ENCODE data around the gene NDUFA5.
"Not testable (repeated sequence)": the region's sequence is repeated elsewhere in the genome, so short reads cannot be mapped to it uniquely, and the experiment has no call there.

NDUFA5 gene

DNA sequence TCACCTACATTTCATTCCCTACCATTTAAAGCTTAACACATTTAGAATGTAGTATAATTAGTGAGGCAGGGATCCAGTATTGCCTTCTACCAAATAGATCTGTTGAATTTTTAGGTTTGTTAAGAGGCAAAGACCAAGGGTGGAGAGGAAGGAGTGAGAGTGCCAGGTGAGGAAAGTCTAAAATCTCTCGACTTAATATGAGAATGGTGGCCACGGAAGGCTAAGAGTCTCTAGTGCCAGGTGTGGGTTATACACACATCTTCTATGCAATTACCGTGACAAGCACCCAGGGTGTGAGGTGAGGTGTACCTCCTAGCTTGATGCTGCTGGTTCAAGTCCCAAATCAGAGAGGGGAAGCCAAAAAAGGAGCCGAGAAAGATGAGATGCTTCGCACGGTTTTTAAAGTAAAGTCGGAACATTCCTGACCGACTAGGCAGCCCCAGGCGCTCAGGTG, 23.7 kb downstream of the NDUFA5 start:
- no peak for DNase-seq (ENCODE audit: low read depth)
- peak overlapping the region; percentile 76 for H3K4me3 ChIP-seq (ENCODE audit: low read length)
- TF ChIP-seq, protein P1, sequence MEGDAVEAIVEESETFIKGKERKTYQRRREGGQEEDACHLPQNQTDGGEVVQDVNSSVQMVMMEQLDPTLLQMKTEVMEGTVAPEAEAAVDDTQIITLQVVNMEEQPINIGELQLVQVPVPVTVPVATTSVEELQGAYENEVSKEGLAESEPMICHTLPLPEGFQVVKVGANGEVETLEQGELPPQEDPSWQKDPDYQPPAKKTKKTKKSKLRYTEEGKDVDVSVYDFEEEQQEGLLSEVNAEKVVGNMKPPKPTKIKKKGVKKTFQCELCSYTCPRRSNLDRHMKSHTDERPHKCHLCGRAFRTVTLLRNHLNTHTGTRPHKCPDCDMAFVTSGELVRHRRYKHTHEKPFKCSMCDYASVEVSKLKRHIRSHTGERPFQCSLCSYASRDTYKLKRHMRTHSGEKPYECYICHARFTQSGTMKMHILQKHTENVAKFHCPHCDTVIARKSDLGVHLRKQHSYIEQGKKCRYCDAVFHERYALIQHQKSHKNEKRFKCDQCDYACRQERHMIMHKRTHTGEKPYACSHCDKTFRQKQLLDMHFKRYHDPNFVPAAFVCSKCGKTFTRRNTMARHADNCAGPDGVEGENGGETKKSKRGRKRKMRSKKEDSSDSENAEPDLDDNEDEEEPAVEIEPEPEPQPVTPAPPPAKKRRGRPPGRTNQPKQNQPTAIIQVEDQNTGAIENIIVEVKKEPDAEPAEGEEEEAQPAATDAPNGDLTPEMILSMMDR (conservative IDR thresholded peaks at IDR 0.05; ENCODE audit: low read length) = no peak

DNA sequence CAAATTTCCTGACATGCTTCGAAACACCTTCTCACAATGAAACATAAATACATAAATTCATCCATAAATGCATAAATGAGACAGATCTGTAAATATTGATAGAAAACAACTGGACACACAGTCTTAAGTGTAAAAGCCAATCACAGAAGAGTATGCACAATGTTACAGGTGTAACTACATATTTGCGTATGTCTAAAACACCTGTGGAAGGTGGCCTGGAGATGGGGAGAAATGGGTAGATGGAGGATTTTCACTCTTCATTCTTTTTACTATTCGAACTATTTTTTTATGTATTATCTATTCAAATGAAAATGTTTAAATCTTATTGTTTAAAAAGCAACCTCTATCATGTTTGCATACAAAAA, 24.1 kb downstream of the NDUFA5 start:
- TF ChIP-seq, protein P1 (conservative IDR thresholded peaks at IDR 0.05; ENCODE audit: low read length) = no peak
- H3K4me3 ChIP-seq (ENCODE audit: low read length) = no peak overlapping the region
- no peak for DNase-seq (ENCODE audit: low read depth)

DNA sequence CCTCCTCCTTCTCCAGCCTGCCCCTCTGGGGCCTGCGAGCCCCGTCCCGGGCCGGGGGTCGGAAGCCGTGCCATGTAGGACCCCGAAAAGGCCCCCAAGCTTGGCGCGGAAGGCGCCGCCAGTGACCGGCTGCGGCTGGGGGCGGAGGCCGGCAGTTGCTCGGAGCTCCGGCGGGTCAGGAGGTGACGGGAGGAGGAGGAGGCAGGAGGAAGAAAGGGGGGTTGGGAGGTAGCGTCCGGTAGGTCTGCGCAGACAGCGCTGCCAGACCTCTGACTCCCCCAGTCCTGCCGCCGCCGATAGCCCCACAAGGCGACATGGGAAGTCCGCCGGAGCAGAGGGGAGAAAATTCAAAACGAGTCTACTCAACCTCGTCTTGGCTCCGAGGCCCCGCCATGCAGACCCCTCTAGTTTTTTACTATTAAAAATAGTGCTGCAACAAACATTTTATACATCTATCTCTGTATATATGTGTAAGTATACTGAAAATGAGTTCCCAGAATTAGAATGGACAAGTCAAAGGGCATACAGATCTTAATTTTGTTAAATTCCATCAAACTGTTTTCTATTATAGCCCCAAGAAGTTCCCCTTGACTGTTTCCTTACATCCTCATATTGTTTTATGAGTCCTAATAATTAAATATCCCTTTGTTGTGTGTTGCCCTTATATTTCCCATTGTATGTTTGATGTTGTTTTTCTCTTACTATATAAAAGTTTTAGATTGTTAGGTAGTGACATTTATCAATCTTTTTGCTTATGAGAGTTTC, 24.6 kb downstream of the NDUFA5 start:
- peak overlapping the region; percentile 45 for H3K4me3 ChIP-seq (ENCODE audit: low read length)
- DNase-seq (ENCODE audit: low read depth) = not testable (repeated sequence)

DNA sequence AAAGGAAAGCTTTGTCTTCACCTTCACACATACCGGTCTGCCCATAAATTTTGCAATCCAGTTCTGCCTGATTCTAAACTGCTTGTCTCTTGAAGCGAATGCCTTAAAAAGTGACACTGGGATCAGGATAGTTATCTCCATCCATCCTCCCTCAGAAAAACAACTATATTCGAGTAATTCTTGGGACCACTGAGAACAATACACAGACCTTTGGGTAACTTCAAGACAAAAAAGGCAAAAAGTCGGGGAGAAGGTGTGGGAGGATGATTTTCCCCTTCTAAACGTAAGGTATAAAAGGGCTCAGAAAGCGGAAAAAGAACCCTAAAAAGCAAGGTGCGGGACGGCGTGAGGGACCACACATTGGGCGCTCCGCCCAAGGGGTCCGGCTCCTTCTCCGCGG, 25.3 kb downstream of the NDUFA5 start:
- H3K4me3 ChIP-seq (ENCODE audit: low read length); DNase-seq (ENCODE audit: low read depth): not testable (repeated sequence)

DNA sequence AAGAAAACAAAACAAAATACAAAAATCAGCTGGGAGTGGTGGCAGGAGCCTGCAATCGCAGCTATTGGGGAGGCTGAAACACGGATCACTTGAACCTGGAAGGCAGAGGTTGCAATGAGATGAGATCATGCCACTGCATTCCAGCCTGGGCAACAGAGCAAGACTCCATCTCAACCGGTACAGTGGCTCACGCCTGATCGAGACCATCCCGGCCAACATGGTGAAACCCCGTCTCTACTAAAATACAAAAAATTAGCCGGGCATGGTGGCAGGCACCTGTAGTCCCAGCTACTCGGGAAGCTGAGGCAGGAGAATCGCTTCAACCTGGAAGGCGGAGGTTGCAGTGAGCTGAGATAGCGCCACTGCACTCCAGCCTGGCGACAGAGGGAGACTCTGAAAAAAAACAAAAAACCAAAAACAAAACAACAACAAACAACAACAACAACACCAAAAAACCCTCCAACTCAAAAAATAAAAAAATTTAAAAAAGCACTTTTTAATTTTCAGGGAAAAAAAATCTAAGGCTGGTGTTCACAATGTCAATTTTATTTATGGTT, 27.5 kb downstream of the NDUFA5 start:
- not testable (repeated sequence) for DNase-seq (ENCODE audit: low read depth); H3K4me3 ChIP-seq (ENCODE audit: low read length)

DNA sequence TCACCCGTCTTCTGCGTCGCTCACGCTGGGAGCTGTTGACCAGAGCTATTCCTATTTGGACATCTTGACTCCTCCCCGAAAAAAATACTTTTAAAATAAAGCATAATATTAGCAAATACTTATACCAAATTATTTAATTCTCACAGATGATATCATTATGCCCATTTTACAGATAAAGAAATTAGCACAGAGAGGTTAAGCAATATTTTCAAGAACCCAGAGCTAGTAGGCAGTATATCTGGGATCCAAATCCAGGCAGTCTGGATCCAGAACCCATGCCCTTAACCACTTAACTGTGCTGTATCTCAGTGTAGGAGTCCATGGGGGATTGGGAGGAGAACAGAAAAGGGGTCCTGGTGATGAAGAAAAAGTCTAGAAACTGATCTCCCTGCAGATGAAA, 29.4 kb downstream of the NDUFA5 start:
- TF ChIP-seq, protein P1 (conservative IDR thresholded peaks at IDR 0.05; ENCODE audit: low read length) = no peak
- no peak overlapping the region for H3K4me3 ChIP-seq (ENCODE audit: low read length)
- no peak for DNase-seq (ENCODE audit: low read depth)

DNA sequence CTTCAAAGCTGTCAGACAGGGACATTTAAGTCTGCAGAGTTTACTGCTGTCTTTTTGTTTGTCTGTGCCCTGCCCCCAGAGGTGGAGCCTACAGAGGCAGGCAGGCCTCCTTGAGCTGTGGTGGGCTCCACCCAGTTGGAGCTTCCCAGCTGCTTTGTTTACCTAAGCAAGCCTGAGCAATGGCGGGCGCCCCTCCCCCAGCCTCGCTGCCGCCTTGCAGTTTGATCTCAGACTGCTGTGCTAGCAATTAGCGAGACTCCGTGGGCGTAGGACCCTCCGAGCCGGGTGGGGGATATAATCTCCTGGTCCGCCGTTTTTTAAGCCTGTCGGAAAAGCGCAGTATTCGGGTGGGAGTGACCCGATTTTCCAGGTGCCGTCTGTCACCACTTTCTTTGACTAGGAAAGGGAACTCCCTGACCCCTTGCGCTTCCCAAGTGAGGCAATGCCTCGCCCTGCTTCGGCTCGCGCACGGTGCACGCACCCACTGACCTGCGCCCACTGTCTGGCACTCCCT, 29.8 kb downstream of the NDUFA5 start:
- H3K4me3 ChIP-seq (ENCODE audit: low read length); DNase-seq (ENCODE audit: low read depth): not testable (repeated sequence)

DNA sequence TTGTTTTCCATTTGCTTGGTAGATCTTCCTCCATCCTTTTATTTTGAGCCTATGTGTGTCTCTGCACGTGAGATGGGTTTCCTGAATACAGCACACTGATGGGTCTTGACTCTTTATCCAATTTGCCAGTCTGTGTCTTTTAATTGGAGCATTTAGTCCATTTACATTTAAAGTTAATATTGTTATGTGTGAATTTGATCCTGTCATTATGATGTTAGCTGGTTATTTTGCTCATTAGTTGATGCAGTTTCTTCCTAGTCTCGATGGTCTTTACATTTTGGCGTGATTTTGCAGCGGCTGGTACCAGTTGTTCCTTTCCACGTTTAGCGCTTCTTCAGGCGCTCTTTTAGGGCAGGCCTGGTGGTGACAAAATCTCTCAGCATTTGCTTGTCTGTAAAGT, 31.1 kb downstream of the NDUFA5 start:
- DNase-seq (ENCODE audit: low read depth) = not testable (repeated sequence)

DNA sequence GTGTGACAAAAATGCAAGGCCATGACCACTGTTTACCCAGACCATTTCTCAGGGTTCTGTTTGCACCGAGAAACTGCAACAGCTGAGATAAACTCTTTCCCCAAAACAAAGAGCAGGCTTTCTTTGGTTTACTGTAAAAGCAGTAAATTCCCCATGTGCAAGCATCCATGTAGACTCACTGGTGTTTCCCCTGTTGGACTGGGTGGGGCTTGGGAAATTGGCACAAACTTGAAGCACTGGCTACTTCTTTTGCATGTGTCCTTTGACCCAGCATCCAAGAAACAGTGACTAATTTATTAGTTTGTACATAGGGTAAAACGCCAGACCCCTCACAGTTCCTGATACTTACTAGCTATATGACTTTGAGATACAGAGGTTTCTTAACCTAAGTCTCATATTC, 35.6 kb downstream of the NDUFA5 start:
- TF ChIP-seq, protein P1 (conservative IDR thresholded peaks at IDR 0.05; ENCODE audit: low read length) = no peak
- H3K4me3 ChIP-seq (ENCODE audit: low read length) = no peak overlapping the region
- no peak for DNase-seq (ENCODE audit: low read depth)

More for the DNA sequence above, 31.1 kb downstream of the NDUFA5 start:
- not testable (repeated sequence) for H3K4me3 ChIP-seq (ENCODE audit: low read length)

DNA sequence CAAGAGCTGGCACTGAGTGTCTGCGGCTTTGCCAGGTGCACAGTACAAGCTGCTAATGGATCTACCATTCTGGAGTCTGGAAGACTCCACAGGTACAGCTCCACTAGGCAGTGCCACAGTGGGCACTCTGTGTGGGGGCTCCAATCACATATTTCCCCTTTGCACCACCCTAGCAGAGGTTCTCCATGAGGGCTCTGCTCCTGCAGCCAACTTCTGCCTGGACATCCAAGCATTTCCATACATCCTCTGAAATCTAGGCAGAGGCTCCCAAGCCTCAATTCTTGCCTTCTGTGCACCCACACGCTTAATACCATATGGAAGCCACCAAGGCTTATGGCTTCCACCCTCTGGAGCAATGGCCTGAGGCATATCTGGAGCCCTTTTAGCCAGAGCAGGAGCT, 52.4 kb downstream of the NDUFA5 start:
- DNase-seq (ENCODE audit: low read depth) = no peak
- TF ChIP-seq, protein P1 (conservative IDR thresholded peaks at IDR 0.05; ENCODE audit: low read length) = no peak
- no peak overlapping the region for H3K4me3 ChIP-seq (ENCODE audit: low read length)

Measured in AG10803 (cell line).